DMS 273 (cell line): ENCODE measurements around the gene PDE3A.

ENCODE experiments used
- DNase-seq: peaks from one replicate; lab custom pipeline; 2025; ENCODE audit not compliant: unreplicated experiment; lab: John Stamatoyannopoulos, UW

PDE3A gene

GRCh38 chr12:20490213-20490612, 121.9 kb downstream of the PDE3A start:
- DNase-seq = no peak

GRCh38 chr12:20491290-20491689, 123.0 kb downstream of the PDE3A start:
- no peak for DNase-seq

- DNase-seq = no peak
These were observed 124.0 kb downstream of the PDE3A start for GRCh38 chr12:20492251-20492760.

- no peak for DNase-seq
These were observed 125.6 kb downstream of the PDE3A start for GRCh38 chr12:20493934-20494333.

- DNase-seq = no peak
These were observed 126.5 kb downstream of the PDE3A start for GRCh38 chr12:20494851-20495250.

- no peak for DNase-seq
These were observed 127.7 kb downstream of the PDE3A start for GRCh38 chr12:20495997-20496396.

- DNase-seq = no peak
These were observed 129.4 kb downstream of the PDE3A start for GRCh38 chr12:20497707-20498106.

GRCh38 chr12:20501958-20502357, 133.6 kb downstream of the PDE3A start:
- no peak for DNase-seq

- DNase-seq = no peak
These were observed 135.5 kb downstream of the PDE3A start for GRCh38 chr12:20503858-20504257.

GRCh38 chr12:20505056-20505455, 136.7 kb downstream of the PDE3A start:
- no peak for DNase-seq

- no peak for DNase-seq
These were observed 138.7 kb downstream of the PDE3A start for GRCh38 chr12:20507056-20507455.

GRCh38 chr12:20507711-20508110, 139.4 kb downstream of the PDE3A start:
- DNase-seq = no peak

GRCh38 chr12:20508359-20508758, 140.0 kb downstream of the PDE3A start:
- DNase-seq = no peak

GRCh38 chr12:20508962-20509361, 140.6 kb downstream of the PDE3A start:
- no peak for DNase-seq

- DNase-seq = no peak
These were observed 142.5 kb downstream of the PDE3A start for GRCh38 chr12:20510811-20511210.

GRCh38 chr12:20513189-20513588, 144.9 kb downstream of the PDE3A start:
- no peak for DNase-seq

- no peak for DNase-seq
These were observed 146.3 kb downstream of the PDE3A start for GRCh38 chr12:20514598-20514997.

GRCh38 chr12:20520532-20520931, 152.2 kb downstream of the PDE3A start:
- DNase-seq = peak; percentile 0

- no peak for DNase-seq
These were observed 155.3 kb downstream of the PDE3A start for GRCh38 chr12:20523658-20524057.

GRCh38 chr12:20524113-20524512, 155.8 kb downstream of the PDE3A start:
- DNase-seq = no peak

- DNase-seq = no peak
These were observed 156.8 kb downstream of the PDE3A start for GRCh38 chr12:20525064-20525610.

- no peak for DNase-seq
These were observed 159.3 kb downstream of the PDE3A start for GRCh38 chr12:20527417-20528163.

GRCh38 chr12:20528208-20528607, 159.9 kb downstream of the PDE3A start:
- no peak for DNase-seq
